Motor neuron (in vitro differentiated cells): ENCODE results near the gene SLC7A6OS. TPM values are rescaled to one million over a fixed set of nuclear protein-coding genes. Genes with fewer than 3 reads are reported as not detected.
A peak's percentile ranks its signal among the peaks of the same experiment; 100 is the strongest.

Experiments
- ATAC-seq, 8 experiments: fragments of 200-7000 bp; cut with Tn5 transposase; replicated peaks in 6 of 8; 2 replicates each; pipeline ENCODE4 v1.8.0; 2021; ENCODE audit warnings: mild to moderate bottlenecking in 8 of 8, moderate library complexity in 8 of 8
- H3K27ac ChIP-seq, 2 donors: fragments of 250-450 bp; sonication (Bioruptor Pico); 2 replicates each; pipeline ENCODE4 v1.9.0; 2021; ENCODE audit warnings: antibody characterized with exemption in 2 of 2, mild to moderate bottlenecking in 2 of 2, moderate library complexity in 1 of 2
- H3K4me1 ChIP-seq, 2 donors: fragments of 250-450 bp; sonication (Bioruptor Pico); replicated peaks in 1 of 2; 2 replicates each; pipeline ENCODE4 v1.6.1; 2021; ENCODE audit warnings: antibody characterized with exemption in 2 of 2, mild to moderate bottlenecking in 2 of 2, moderate library complexity in 1 of 2
- H3K4me3 ChIP-seq, 5 donors: fragments of 250-450 bp; sonication (Bioruptor Pico); 2 replicates each; pipeline ENCODE4 v1.9.0; 2021; ENCODE audit warnings: antibody characterized with exemption in 5 of 5, mild to moderate bottlenecking in 5 of 5, moderate library complexity in 4 of 5
- WGBS, 10 experiments: fragments of 450-650 bp; shearing (Covaris generic); methylation state at CpG; one replicate each; pipeline ENCODE4 v1.0.0; 2022; 5-methylcytosine and 5-hydroxymethylcytosine counted together
- in situ Hi-C, 9 experiments: fragments of 400-800 bp; cut with MboI; loops; one replicate each; pipeline ENCODE4 v1.15.0; 2021; ENCODE audit warnings: low sequenced_read_pairs in 9 of 9, low pct_unique_long_range_greater_than_20kb in 2 of 9; ENCODE audit not compliant: unreplicated experiment in 9 of 9
- total RNA-seq, 8 experiments: library from RNA; unstranded; fragments of 300-600 nt; gene quantifications; 2 replicates each; pipeline versions ENCODE4 v1.2.3 to v1.2.4, GENCODE V29; 2022

SLC7A6OS gene
- total RNA-seq, 8 experiments from 2014 or later, result 12.7 to 29.4 (median 17.9) TPM

- peak overlapping the region; percentile 87 for H3K27ac ChIP-seq
- 88% methylated on average over 3 of the region's 11 CpGs; no CpG with 5 or more reads in 9 of the 10 experiments for WGBS, 10 experiments
- in situ Hi-C loops, result no loop called here
These were observed 47.1 kb downstream of the SLC7A6OS start for GRCh38 chr16:68263559-68264127.

GRCh38 chr16:68259007-68259825 lies 51.5 kb downstream of the SLC7A6OS start:
- ATAC-seq, result no peak
- H3K4me1 ChIP-seq, result peaks cover 0 to 4% of the 10 kb centered on the region in 2 donors
- in situ Hi-C loops, result no loop called here
- no peak overlapping the region for H3K27ac ChIP-seq
- WGBS, 10 experiments, result 70 to 100% (median 91%) methylated on average over 1 to 12 of the region's 27 CpGs; no CpG with 5 or more reads in 5 of the 10 experiments
- H3K4me3 ChIP-seq, result no peak overlapping the region

More at GRCh38 chr16:68263559-68264127, 47.1 kb downstream of the SLC7A6OS start:
- Histone ChIP-seq H3K4me1 (peaks cover 5 to 11% of the 10 kb centered on the region in 2 donors), H3K4me3 (peak overlapping the region; percentile 68 to 95 (median 85))
- ATAC-seq, result no peak

GRCh38 chr16:68257906-68258800 lies 52.6 kb downstream of the SLC7A6OS start:
- Histone ChIP-seq H3K4me1 (peaks cover 0 to 4% of the 10 kb centered on the region in 2 donors), H3K4me3 (no peak overlapping the region), H3K27ac (no peak overlapping the region)
- WGBS, 10 experiments, result 20 to 74% (median 55%) methylated on average over 2 to 7 of the region's 13 CpGs; no CpG with 5 or more reads in 2 of the 10 experiments
- in situ Hi-C loops, result no loop called here
- peak; percentile 55 to 89 (median 82) for ATAC-seq

DNA sequence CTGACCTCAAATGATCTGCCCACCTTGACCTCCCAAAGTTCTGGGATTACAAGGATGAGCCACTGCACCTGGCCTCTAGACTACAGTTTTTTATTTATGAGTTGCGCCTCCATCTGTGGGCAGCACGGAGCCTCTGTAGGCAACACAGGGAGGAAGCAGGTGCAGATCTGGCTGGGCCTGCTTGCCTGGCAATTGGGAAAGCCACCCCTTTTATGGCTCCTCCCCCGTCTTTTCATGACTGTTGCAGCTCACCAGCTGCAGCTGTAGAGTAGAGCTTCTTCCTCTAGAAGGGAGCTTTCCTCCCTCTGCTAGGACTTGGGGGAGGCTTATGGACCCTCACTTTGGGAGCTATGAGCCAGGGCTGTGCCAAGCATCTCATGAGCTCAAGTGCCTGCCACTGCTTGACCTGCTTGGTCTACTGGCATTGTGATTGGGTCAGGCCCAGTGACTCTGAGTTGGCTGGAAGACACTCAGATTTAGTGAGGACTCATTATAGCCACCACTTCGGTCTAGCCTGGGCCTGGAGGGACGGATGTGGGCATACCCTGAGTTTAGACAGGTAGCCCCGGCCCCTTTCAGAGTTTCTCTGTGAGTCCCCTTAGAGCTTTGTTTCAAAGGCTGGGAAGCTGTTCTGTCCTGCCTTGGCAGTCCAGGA lies 53.4 kb downstream of the SLC7A6OS start:
- in situ Hi-C loops, result no loop called here
- peak in 6 of 8 experiments; percentile 2 to 41 (median 7) for ATAC-seq
- no peak overlapping the region for H3K27ac ChIP-seq
- 68 to 100% (median 93%) methylated on average over 1 to 6 of the region's 6 CpGs; no CpG with 5 or more reads in 4 of the 10 experiments for WGBS, 10 experiments
- peaks cover 0 to 4% of the 10 kb centered on the region in 2 donors for H3K4me1 ChIP-seq
- no peak overlapping the region for H3K4me3 ChIP-seq

DNA sequence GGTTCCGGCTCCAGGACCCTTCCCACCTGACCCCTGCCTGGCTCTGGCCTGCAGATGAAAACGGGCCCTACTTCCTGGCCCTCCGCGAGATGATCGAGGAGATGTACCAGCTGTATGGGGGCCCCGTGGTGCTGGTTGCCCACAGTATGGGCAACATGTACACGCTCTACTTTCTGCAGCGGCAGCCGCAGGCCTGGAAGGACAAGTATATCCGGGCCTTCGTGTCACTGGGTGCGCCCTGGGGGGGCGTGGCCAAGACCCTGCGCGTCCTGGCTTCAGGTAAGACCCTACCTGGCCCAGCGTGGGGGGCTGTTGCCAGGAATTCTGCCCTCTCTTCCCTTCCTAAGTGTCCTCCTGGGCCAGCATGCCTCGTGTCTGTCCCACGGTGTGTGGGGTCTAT lies 55.0 kb downstream of the SLC7A6OS start:
- Histone ChIP-seq H3K27ac (no peak overlapping the region), H3K4me3 (no peak overlapping the region), H3K4me1 (peaks cover 0 to 4% of the 10 kb centered on the region in 2 donors)
- ATAC-seq, result no peak
- in situ Hi-C loops, result no loop called here
- WGBS, 10 experiments, result 92 to 100% (median 98%) methylated on average over 2 to 7 of the region's 18 CpGs; no CpG with 5 or more reads in 6 of the 10 experiments

DNA sequence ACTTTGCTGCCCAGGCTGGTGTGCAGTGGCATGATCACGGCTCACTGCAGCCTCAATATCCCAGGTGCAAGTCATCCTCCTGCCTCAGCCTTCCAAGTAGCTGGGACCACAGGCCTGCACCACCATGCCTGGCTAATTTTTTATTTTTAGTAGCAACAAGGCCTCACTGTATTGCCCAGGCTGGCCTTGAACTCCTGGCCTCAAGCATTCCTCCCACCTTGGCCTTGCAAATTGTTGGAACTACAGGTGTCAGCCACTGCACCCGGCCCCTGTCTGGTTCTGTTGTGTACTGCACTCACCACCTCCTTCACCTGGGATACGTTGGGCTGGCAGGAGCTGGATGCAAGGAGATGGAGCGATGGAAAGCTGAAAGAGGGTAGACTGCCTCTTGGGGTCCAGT lies 57.0 kb downstream of the SLC7A6OS start:
- H3K4me1 ChIP-seq, result peaks cover 0 to 4% of the 10 kb centered on the region in 2 donors
- 82 to 100% (median 100%) methylated on average over 1 to 2 of the region's 4 CpGs; no CpG with 5 or more reads in 5 of the 10 experiments for WGBS, 10 experiments
- in situ Hi-C loops, result no loop called here

DNA sequence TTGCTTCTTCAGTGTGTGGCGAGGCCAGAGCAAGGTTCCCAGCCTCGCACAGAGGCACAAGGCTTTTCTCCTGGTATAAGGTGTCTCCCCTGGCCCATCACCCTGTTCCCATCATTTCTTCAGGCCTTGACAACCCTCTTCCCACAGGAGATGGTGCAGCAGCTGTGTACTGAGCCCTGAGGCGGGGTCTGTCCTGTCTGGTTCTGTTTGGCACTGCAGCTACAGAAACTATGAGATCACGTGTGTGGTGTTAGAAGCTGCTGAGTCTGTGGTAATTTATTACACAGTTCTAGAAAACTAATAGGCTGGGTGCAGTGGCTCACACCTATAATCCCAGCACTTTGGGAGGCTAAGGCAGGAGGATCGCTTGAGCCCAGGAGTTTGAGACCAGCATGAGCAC lies 58.4 kb downstream of the SLC7A6OS start:
- peak in 5 of 8 experiments; percentile 15 to 57 (median 29) for ATAC-seq
- Histone ChIP-seq H3K4me3 (no peak overlapping the region), H3K27ac (no peak overlapping the region), H3K4me1 (peaks cover 0 to under 1% of the 10 kb centered on the region in 2 donors)
- WGBS, 10 experiments, result 85 to 100% (median 89%) methylated on average over 1 to 4 of the region's 5 CpGs; no CpG with 5 or more reads in 2 of the 10 experiments
- in situ Hi-C loops, result no loop called here

More for the DNA sequence above, 57.0 kb downstream of the SLC7A6OS start:
- no peak overlapping the region for H3K4me3 ChIP-seq
- ATAC-seq, result no peak
- no peak overlapping the region for H3K27ac ChIP-seq

GRCh38 chr16:68251832-68252231 lies 58.9 kb downstream of the SLC7A6OS start:
- Histone ChIP-seq H3K4me1 (no peaks in the 10 kb centered on the region), H3K27ac (no peak overlapping the region), H3K4me3 (no peak overlapping the region)
- WGBS, 10 experiments, result 29 to 100% (median 88%) methylated on average over 1 to 5 of the region's 5 CpGs; no CpG with 5 or more reads in 3 of the 10 experiments
- in situ Hi-C loops, result no loop called here
- no peak for ATAC-seq

- in situ Hi-C loops, result no loop called here
- peaks cover 3% of the 10 kb centered on the region in 2 donors for H3K4me1 ChIP-seq
- no peak overlapping the region for H3K4me3 ChIP-seq
- WGBS, 10 experiments, result 76 to 96% (median 89%) methylated on average over 1 to 6 of the region's 6 CpGs; no CpG with 5 or more reads in 2 of the 10 experiments
- no peak overlapping the region for H3K27ac ChIP-seq
- no peak for ATAC-seq
These were observed 59.8 kb downstream of the SLC7A6OS start for GRCh38 chr16:68250951-68251350.

GRCh38 chr16:68249371-68249770 lies 61.4 kb downstream of the SLC7A6OS start:
- H3K4me3 ChIP-seq, result no peak overlapping the region
- no peak for ATAC-seq
- 80 to 100% (median 97%) methylated on average over 1 to 2 of the region's 4 CpGs; no CpG with 5 or more reads in 6 of the 10 experiments for WGBS, 10 experiments
- peaks cover 6% of the 10 kb centered on the region in 2 donors for H3K4me1 ChIP-seq
- no peak overlapping the region for H3K27ac ChIP-seq
- in situ Hi-C loops, result no loop called here
